ENCODE measurements around the gene HMCN2.

DNA sequence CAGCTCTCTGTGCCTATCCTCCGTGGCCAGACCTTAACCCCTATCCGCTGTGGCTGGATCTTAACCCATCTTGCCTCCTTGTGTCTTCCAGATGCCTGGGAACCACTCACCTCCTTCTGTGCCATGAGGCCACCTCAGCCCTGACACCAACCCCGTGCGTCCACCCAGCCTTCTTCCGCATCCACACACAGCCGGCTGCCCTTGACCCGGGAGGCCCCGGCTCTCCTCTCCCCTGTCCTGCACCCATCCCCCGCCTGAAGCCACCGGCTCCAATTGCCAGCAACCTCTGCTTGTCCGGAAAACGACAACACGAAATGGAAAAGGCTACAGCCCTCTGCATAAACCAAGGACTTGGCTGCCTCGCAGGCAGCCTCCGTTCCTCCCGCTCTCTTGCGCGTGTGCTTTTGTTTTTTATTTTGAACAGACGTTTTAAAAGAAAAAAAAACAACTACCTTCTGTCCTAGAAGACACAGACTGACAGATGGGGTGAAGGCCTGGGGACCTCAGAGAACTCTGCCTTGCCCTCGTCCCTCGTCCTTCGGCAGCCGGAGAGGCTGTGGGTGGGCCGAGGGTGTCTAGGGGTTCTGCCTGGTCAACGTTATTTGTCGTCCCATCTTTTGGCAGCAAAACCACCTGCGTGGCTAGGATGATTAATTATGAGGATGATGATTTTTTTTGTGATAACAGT is 32.5 kb upstream of the HMCN2 start:
- TF ChIP-seq EP300 (IDR thresholded peaks at IDR 0.05; ENCODE audit: borderline replicate concordance) = no peak
- no peak for TF ChIP-seq TEAD4 (IDR thresholded peaks at IDR 0.05)
- no peak for TF ChIP-seq CEBPB (IDR thresholded peaks at IDR 0.05)
